Natural killer cell treated with Interleukin-12 subunit alpha and Interleukin-12 subunit beta and Interleukin-15 and Interleukin-18, amount 100 ng/mL, for 72 hours (primary cell): ENCODE data around the gene EGFR. TPM values are rescaled to one million over a fixed set of nuclear protein-coding genes. Genes with fewer than 3 reads are reported as not detected.

Experiments
- ATAC-seq, 2 donors: fragments of 150-1000 bp; cut with Tn5 transposase in 1 of 2; sonication (Bioruptor Pico), chemical (Tn5 transposase) in 1 of 2; 2 replicates each; pipeline ENCODE4 v1.10.0; 2021
- DNase-seq: peaks from one replicate; pipeline ENCODE4 v3.0.0; 2022; ENCODE audit warnings: low spot score
- H3K27ac Mint-ChIP-seq, 2 donors: 1 replicate in 1 of 2; 2 replicates in 1 of 2; pipeline ENCODE4 v1.8.0; 2022; ENCODE audit warnings: mixed read lengths in 2 of 2, mild to moderate bottlenecking in 1 of 2, moderate library complexity in 1 of 2
- H3K27me3 Mint-ChIP-seq, 2 donors: 1 replicate in 1 of 2; 2 replicates in 1 of 2; pipeline ENCODE4 v1.8.0; 2022; ENCODE audit warnings: mixed read lengths in 2 of 2
- H3K36me3 Mint-ChIP-seq: one replicate; pipeline ENCODE4 v1.8.0; 2022; ENCODE audit warnings: mixed read lengths
- H3K4me1 Mint-ChIP-seq, 2 donors: 1 replicate in 1 of 2; 2 replicates in 1 of 2; pipeline ENCODE4 v1.8.0; 2022; ENCODE audit warnings: low read depth in 2 of 2, mixed read lengths in 2 of 2, mild to moderate bottlenecking in 1 of 2
- H3K4me3 Mint-ChIP-seq: one replicate; pipeline ENCODE4 v1.8.0; 2022; ENCODE audit warnings: mixed read lengths
- H3K9me3 Mint-ChIP-seq: 2 replicates; pipeline ENCODE4 v1.8.0; 2022; ENCODE audit warnings: mixed read lengths
- total RNA-seq, 2 donors: library from RNA; stranded (reverse); gene quantifications; one replicate each; pipeline ENCODE4 v1.2.3, GENCODE V29; 2022

The EGFR gene
- total RNA-seq, 2 donors from 2014 or later: not detected

- Mint-ChIP-seq H3K4me1 (no peaks in the 10 kb centered on the region), H3K27me3 (peaks cover 18 to 23% of the 10 kb centered on the region in 2 donors), H3K36me3 (no peaks in the 10 kb centered on the region), H3K4me3 (no peak overlapping the region), H3K9me3 (no peaks in the 10 kb centered on the region), H3K27ac (no peak overlapping the region)
- DNase-seq (no peak), ATAC-seq (no peak)
These were observed 102.4 kb downstream of the EGFR start for GRCh38 chr7:55121249-55121648.

- Mint-ChIP-seq H3K27ac (no peak overlapping the region), H3K4me3 (no peak overlapping the region), H3K4me1 (no peaks in the 10 kb centered on the region), H3K27me3 (peaks cover 18 to 23% of the 10 kb centered on the region in 2 donors), H3K9me3 (no peaks in the 10 kb centered on the region), H3K36me3 (no peaks in the 10 kb centered on the region)
- ATAC-seq (peak; percentile 14 to 54), DNase-seq (no peak)
These were observed 103.4 kb downstream of the EGFR start for GRCh38 chr7:55122263-55122662.

GRCh38 chr7:55124989-55125875, 106.4 kb downstream of the EGFR start:
- DNase-seq (no peak), ATAC-seq (no peak)
- Mint-ChIP-seq H3K4me3 (no peak overlapping the region), H3K27ac (no peak overlapping the region), H3K27me3 (peaks cover 18 to 30% of the 10 kb centered on the region in 2 donors), H3K36me3 (no peaks in the 10 kb centered on the region), H3K4me1 (no peaks in the 10 kb centered on the region), H3K9me3 (no peaks in the 10 kb centered on the region)

- no peaks in the 10 kb centered on the region for H3K36me3 Mint-ChIP-seq
- no peaks in the 10 kb centered on the region for H3K9me3 Mint-ChIP-seq
- no peak overlapping the region for H3K27ac Mint-ChIP-seq
- H3K4me1 Mint-ChIP-seq: no peaks in the 10 kb centered on the region
- DNase-seq (no peak), ATAC-seq (no peak)
- H3K27me3 Mint-ChIP-seq: peaks cover 17 to 36% of the 10 kb centered on the region in 2 donors
- H3K4me3 Mint-ChIP-seq: no peak overlapping the region
These were observed 108.3 kb downstream of the EGFR start for GRCh38 chr7:55127135-55127551.

GRCh38 chr7:55127622-55128081, 108.8 kb downstream of the EGFR start:
- Mint-ChIP-seq H3K27ac (no peak overlapping the region), H3K27me3 (peaks cover 12 to 36% of the 10 kb centered on the region in 2 donors), H3K4me1 (peaks cover 0 to 2% of the 10 kb centered on the region in 2 donors), H3K4me3 (no peak overlapping the region), H3K9me3 (no peaks in the 10 kb centered on the region), H3K36me3 (no peaks in the 10 kb centered on the region)
- DNase-seq (no peak), ATAC-seq (no peak)

- Mint-ChIP-seq H3K36me3 (no peaks in the 10 kb centered on the region), H3K27me3 (peaks cover 10 to 31% of the 10 kb centered on the region in 2 donors), H3K4me3 (no peak overlapping the region), H3K27ac (no peak overlapping the region), H3K4me1 (peaks cover 3 to 8% of the 10 kb centered on the region in 2 donors), H3K9me3 (no peaks in the 10 kb centered on the region)
- no peak for ATAC-seq
- DNase-seq: no peak
These were observed 110.0 kb downstream of the EGFR start for GRCh38 chr7:55128693-55129394.

- Mint-ChIP-seq H3K4me3 (no peak overlapping the region), H3K36me3 (no peaks in the 10 kb centered on the region), H3K27ac (no peak overlapping the region), H3K27me3 (peaks cover 7 to 31% of the 10 kb centered on the region in 2 donors), H3K4me1 (peaks cover 3 to 8% of the 10 kb centered on the region in 2 donors), H3K9me3 (no peaks in the 10 kb centered on the region)
- DNase-seq (no peak), ATAC-seq (no peak)
These were observed 111.0 kb downstream of the EGFR start for GRCh38 chr7:55129541-55130394.

GRCh38 chr7:55130395-55131141, 111.8 kb downstream of the EGFR start:
- Mint-ChIP-seq H3K4me1 (peaks cover 3 to 8% of the 10 kb centered on the region in 2 donors), H3K36me3 (no peaks in the 10 kb centered on the region), H3K27me3 (peaks cover 4 to 31% of the 10 kb centered on the region in 2 donors), H3K9me3 (no peaks in the 10 kb centered on the region), H3K4me3 (no peak overlapping the region), H3K27ac (no peak overlapping the region)
- DNase-seq (no peak), ATAC-seq (no peak)

- peaks cover 2 to 23% of the 10 kb centered on the region in 2 donors for H3K27me3 Mint-ChIP-seq
- no peak for ATAC-seq
- peaks cover 1% of the 10 kb centered on the region for H3K9me3 Mint-ChIP-seq
- DNase-seq: no peak
- no peak overlapping the region for H3K4me3 Mint-ChIP-seq
- H3K27ac Mint-ChIP-seq: no peak overlapping the region
- H3K4me1 Mint-ChIP-seq: peaks cover 3 to 8% of the 10 kb centered on the region in 2 donors
- no peaks in the 10 kb centered on the region for H3K36me3 Mint-ChIP-seq
These were observed 112.5 kb downstream of the EGFR start for GRCh38 chr7:55131142-55131929.

- Mint-ChIP-seq H3K9me3 (peaks cover 4% of the 10 kb centered on the region), H3K4me1 (peaks cover 3 to 8% of the 10 kb centered on the region in 2 donors), H3K4me3 (no peak overlapping the region), H3K36me3 (no peaks in the 10 kb centered on the region), H3K27me3 (peaks cover 5 to 23% of the 10 kb centered on the region in 2 donors), H3K27ac (no peak overlapping the region)
- DNase-seq (no peak), ATAC-seq (no peak)
These were observed 113.7 kb downstream of the EGFR start for GRCh38 chr7:55132550-55132889.

- H3K27ac Mint-ChIP-seq: no peak overlapping the region
- ATAC-seq: peak; percentile 52 to 67
- H3K27me3 Mint-ChIP-seq: peaks cover 5 to 21% of the 10 kb centered on the region in 2 donors
- H3K36me3 Mint-ChIP-seq: no peaks in the 10 kb centered on the region
- H3K9me3 Mint-ChIP-seq: peaks cover 4% of the 10 kb centered on the region
- no peak for DNase-seq
- no peak overlapping the region for H3K4me3 Mint-ChIP-seq
- H3K4me1 Mint-ChIP-seq: peaks cover 3 to 8% of the 10 kb centered on the region in 2 donors
These were observed 114.2 kb downstream of the EGFR start for GRCh38 chr7:55132890-55133551.
